HG02870 (cell line): ENCODE results near the gene ZNF682.
"Not testable (repeated sequence)": the region's sequence is repeated elsewhere in the genome, so short reads cannot be mapped to it uniquely, and the experiment has no call there.

Source experiments
- ATAC-seq: cut with Tn5 transposase; IDR thresholded peaks from one replicate; pipeline ENCODE4 v1.9.1; 2021; ENCODE audit warnings: mild to moderate bottlenecking, moderate library complexity; ENCODE audit not compliant: unreplicated experiment

ZNF682 gene

GRCh38 chr19:20005741-20006140 lies 33.6 kb downstream of the ZNF682 start:
- ATAC-seq, result no peak

GRCh38 chr19:19997656-19998268 lies 41.5 kb downstream of the ZNF682 start:
- no peak for ATAC-seq

- no peak for ATAC-seq
Measured at GRCh38 chr19:19966862-19967261, 72.4 kb downstream of the ZNF682 start.

GRCh38 chr19:19966126-19966525 lies 73.2 kb downstream of the ZNF682 start:
- ATAC-seq, result not testable (repeated sequence)

GRCh38 chr19:19964416-19964815 lies 74.9 kb downstream of the ZNF682 start:
- no peak for ATAC-seq

- ATAC-seq, result not testable (repeated sequence)
Measured at GRCh38 chr19:19959151-19959799, 80.0 kb downstream of the ZNF682 start.

GRCh38 chr19:19957766-19958165 lies 81.5 kb downstream of the ZNF682 start:
- not testable (repeated sequence) for ATAC-seq

GRCh38 chr19:19956434-19957075 lies 82.8 kb downstream of the ZNF682 start:
- no peak for ATAC-seq

- no peak for ATAC-seq
Measured at GRCh38 chr19:19955208-19955607, 84.1 kb downstream of the ZNF682 start.
